ENCODE data around the gene DOCK4. TPM values are rescaled to one million over a fixed set of nuclear protein-coding genes. Genes with fewer than 3 reads are reported as not detected.

Gene DOCK4
- polyA plus RNA-seq, 1 donor (not counting 4 experiments of a cell fraction or from before 2014, with no cell fraction given), result 13.9 TPM

DNA sequence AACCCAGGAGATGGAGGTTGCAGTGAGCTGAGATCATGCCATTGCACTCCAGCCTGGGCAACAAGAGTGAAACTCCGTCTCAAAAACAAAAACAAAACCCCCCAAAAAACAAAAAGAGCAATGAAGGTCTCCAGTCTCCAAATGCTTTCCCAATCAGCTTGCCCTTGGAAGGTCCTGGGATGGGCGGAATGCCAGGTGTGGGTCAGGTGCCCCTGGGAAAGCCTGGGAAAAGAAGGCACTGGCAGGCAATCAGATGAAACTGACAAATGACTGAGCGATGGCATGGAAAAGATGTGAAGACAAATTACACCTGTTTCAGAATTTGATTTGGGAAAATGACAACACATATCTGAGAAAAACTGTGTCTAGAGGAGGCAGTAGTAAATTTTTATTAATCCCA, 433.5 kb downstream of the DOCK4 start:
- no peak overlapping the region for H3K4me2 ChIP-seq (ENCODE audit: control insufficient read depth, extremely low read depth, insufficient read depth, low read depth, low read length)
- H3K9me1 ChIP-seq (ENCODE audit: control insufficient read depth, extremely low read depth, insufficient read depth, low read length), result no peaks in the 10 kb centered on the region
- DNase-seq (ENCODE audit: low read depth, low spot score), result no peak
- FAIRE-seq, result no peak
- TF ChIP-seq, protein P1, sequence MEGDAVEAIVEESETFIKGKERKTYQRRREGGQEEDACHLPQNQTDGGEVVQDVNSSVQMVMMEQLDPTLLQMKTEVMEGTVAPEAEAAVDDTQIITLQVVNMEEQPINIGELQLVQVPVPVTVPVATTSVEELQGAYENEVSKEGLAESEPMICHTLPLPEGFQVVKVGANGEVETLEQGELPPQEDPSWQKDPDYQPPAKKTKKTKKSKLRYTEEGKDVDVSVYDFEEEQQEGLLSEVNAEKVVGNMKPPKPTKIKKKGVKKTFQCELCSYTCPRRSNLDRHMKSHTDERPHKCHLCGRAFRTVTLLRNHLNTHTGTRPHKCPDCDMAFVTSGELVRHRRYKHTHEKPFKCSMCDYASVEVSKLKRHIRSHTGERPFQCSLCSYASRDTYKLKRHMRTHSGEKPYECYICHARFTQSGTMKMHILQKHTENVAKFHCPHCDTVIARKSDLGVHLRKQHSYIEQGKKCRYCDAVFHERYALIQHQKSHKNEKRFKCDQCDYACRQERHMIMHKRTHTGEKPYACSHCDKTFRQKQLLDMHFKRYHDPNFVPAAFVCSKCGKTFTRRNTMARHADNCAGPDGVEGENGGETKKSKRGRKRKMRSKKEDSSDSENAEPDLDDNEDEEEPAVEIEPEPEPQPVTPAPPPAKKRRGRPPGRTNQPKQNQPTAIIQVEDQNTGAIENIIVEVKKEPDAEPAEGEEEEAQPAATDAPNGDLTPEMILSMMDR (optimal IDR thresholded peaks at IDR 0.05 in 1 of 3, IDR thresholded peaks at IDR 0.05 in 1 of 3, conservative IDR thresholded peaks at IDR 0.05 in 1 of 3; ENCODE audit: extremely low read depth in 1 of 3, insufficient read depth in 2 of 3, low read length in 3 of 3), result no peak
- no peak for TF ChIP-seq EZH2 (IDR thresholded peaks at IDR 0.05; ENCODE audit: low read length)
- no peak overlapping the region for H3K4me3 ChIP-seq (ENCODE audit: control insufficient read depth in 2 of 3, extremely low read depth in 1 of 3, insufficient read depth in 2 of 3, low read depth in 1 of 3, low read length in 3 of 3)
- H2AFZ ChIP-seq (ENCODE audit: control insufficient read depth, low read length), result no peak overlapping the region
- no peaks in the 10 kb centered on the region for H3K4me1 ChIP-seq (ENCODE audit: control insufficient read depth, extremely low read depth, insufficient read depth, low read length)
- H3K27ac ChIP-seq (ENCODE audit: control insufficient read depth, insufficient read depth, low read length), result no peak overlapping the region
- no peaks in the 10 kb centered on the region for H3K79me2 ChIP-seq (ENCODE audit: control insufficient read depth, insufficient read depth, low read length)
- H3K9me3 ChIP-seq (ENCODE audit: control insufficient read depth, low read depth, low read length), result no peaks in the 10 kb centered on the region
- no peaks in the 10 kb centered on the region for H3K27me3 ChIP-seq (ENCODE audit: control insufficient read depth, extremely low read depth, insufficient read depth, low read length)
- peaks cover 0 to 7% of the 10 kb centered on the region in 2 experiments for H3K36me3 ChIP-seq (ENCODE audit: control insufficient read depth in 2 of 2, extremely low read depth in 1 of 2, insufficient read depth in 2 of 2, low read length in 2 of 2)
- dilution Hi-C loops (cut with MboI; ENCODE audit: extremely low pct_ligation_motif_present, low sequenced_read_pairs), result loop anchor here (25.0 kb wide), 1 partner anchor 90 kb away; no protein-coding TSS in a partner anchor
- no peaks in the 10 kb centered on the region for H4K20me1 ChIP-seq (ENCODE audit: control insufficient read depth, extremely low read depth, insufficient read depth, low read length)
- H3K9ac ChIP-seq (ENCODE audit: control insufficient read depth, extremely low read depth, insufficient read depth, low read length), result no peak overlapping the region

DNA sequence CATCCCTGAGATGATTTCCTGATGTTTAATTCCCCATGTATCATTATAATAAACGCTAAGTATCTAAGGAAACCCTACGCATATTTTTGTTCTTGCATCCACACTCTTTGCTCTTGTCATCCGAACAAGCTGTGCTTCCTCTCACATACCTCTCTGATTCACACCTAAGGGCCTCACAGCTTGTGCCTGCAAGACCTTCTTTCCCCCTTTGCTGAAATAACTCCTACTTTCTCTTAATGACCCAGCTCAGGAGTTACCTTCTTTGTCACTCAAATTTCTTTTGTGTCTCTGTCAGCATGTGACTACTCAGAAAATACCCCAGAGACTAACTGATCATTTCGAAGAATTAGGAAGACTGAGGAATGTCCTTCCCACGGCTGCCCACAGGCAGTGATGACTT, 434.6 kb downstream of the DOCK4 start:
- H3K9me1 ChIP-seq (ENCODE audit: control insufficient read depth, extremely low read depth, insufficient read depth, low read length), result no peaks in the 10 kb centered on the region
- H3K36me3 ChIP-seq (ENCODE audit: control insufficient read depth in 2 of 2, extremely low read depth in 1 of 2, insufficient read depth in 2 of 2, low read length in 2 of 2), result peaks cover 0 to 7% of the 10 kb centered on the region in 2 experiments
- no peak overlapping the region for H3K27ac ChIP-seq (ENCODE audit: control insufficient read depth, insufficient read depth, low read length)
- H3K79me2 ChIP-seq (ENCODE audit: control insufficient read depth, insufficient read depth, low read length), result no peaks in the 10 kb centered on the region
- no peak overlapping the region for H3K4me3 ChIP-seq (ENCODE audit: control insufficient read depth in 2 of 3, extremely low read depth in 1 of 3, insufficient read depth in 2 of 3, low read depth in 1 of 3, low read length in 3 of 3)
- no peak overlapping the region for H3K9ac ChIP-seq (ENCODE audit: control insufficient read depth, extremely low read depth, insufficient read depth, low read length)
- FAIRE-seq, result no peak
- no peak overlapping the region for H3K4me2 ChIP-seq (ENCODE audit: control insufficient read depth, extremely low read depth, insufficient read depth, low read depth, low read length)
- H3K27me3 ChIP-seq (ENCODE audit: control insufficient read depth, extremely low read depth, insufficient read depth, low read length), result no peaks in the 10 kb centered on the region
- TF ChIP-seq EZH2 (IDR thresholded peaks at IDR 0.05; ENCODE audit: low read length), result no peak
- TF ChIP-seq, protein P1 (optimal IDR thresholded peaks at IDR 0.05 in 1 of 3, IDR thresholded peaks at IDR 0.05 in 1 of 3, conservative IDR thresholded peaks at IDR 0.05 in 1 of 3; ENCODE audit: extremely low read depth in 1 of 3, insufficient read depth in 2 of 3, low read length in 3 of 3), result no peak
- H2AFZ ChIP-seq (ENCODE audit: control insufficient read depth, low read length), result no peak overlapping the region
- no peaks in the 10 kb centered on the region for H4K20me1 ChIP-seq (ENCODE audit: control insufficient read depth, extremely low read depth, insufficient read depth, low read length)
- no peaks in the 10 kb centered on the region for H3K9me3 ChIP-seq (ENCODE audit: control insufficient read depth, low read depth, low read length)
- no peak for DNase-seq (ENCODE audit: low read depth, low spot score)
- dilution Hi-C loops (cut with MboI; ENCODE audit: extremely low pct_ligation_motif_present, low sequenced_read_pairs), result loop anchor here (25.0 kb wide), 1 partner anchor 91 kb away; no protein-coding TSS in a partner anchor
- no peaks in the 10 kb centered on the region for H3K4me1 ChIP-seq (ENCODE audit: control insufficient read depth, extremely low read depth, insufficient read depth, low read length)
